UCSD-AML1 (cell line): ENCODE measurements around the gene SNX25.

Experiments used
- DNase-seq: peaks from one replicate; lab custom pipeline; 2025; ENCODE audit not compliant: unreplicated experiment; lab: John Stamatoyannopoulos, UW

The SNX25 gene

GRCh38 chr4:185259719-185260118, 50.3 kb downstream of the SNX25 start:
- DNase-seq, result no peak

- DNase-seq, result no peak
These were observed 52.5 kb downstream of the SNX25 start for GRCh38 chr4:185261946-185262345.

- no peak for DNase-seq
These were observed 54.0 kb downstream of the SNX25 start for GRCh38 chr4:185263419-185263818.

- DNase-seq, result no peak
These were observed 56.5 kb downstream of the SNX25 start for GRCh38 chr4:185265942-185266341.

- DNase-seq, result no peak
These were observed 59.9 kb downstream of the SNX25 start for GRCh38 chr4:185269286-185269685.

GRCh38 chr4:185270037-185270436, 60.6 kb downstream of the SNX25 start:
- DNase-seq, result no peak

- DNase-seq, result no peak
These were observed 61.5 kb downstream of the SNX25 start for GRCh38 chr4:185270885-185271284.

- no peak for DNase-seq
These were observed 62.8 kb downstream of the SNX25 start for GRCh38 chr4:185272245-185272644.

GRCh38 chr4:185275501-185275900, 66.1 kb downstream of the SNX25 start:
- no peak for DNase-seq

- DNase-seq, result no peak
These were observed 66.6 kb downstream of the SNX25 start for GRCh38 chr4:185276036-185276435.

GRCh38 chr4:185278716-185279115, 69.3 kb downstream of the SNX25 start:
- DNase-seq, result no peak

GRCh38 chr4:185280608-185281007, 71.2 kb downstream of the SNX25 start:
- no peak for DNase-seq

GRCh38 chr4:185282968-185283367, 73.6 kb downstream of the SNX25 start:
- no peak for DNase-seq

GRCh38 chr4:185283723-185284122, 74.3 kb downstream of the SNX25 start:
- DNase-seq, result no peak

GRCh38 chr4:185285632-185286393, 76.4 kb downstream of the SNX25 start:
- no peak for DNase-seq

- no peak for DNase-seq
These were observed 77.2 kb downstream of the SNX25 start for GRCh38 chr4:185286571-185286970.

- DNase-seq, result no peak
These were observed 77.6 kb downstream of the SNX25 start for GRCh38 chr4:185287031-185287430.

GRCh38 chr4:185290018-185290607, 80.7 kb downstream of the SNX25 start:
- no peak for DNase-seq

- no peak for DNase-seq
These were observed 81.3 kb downstream of the SNX25 start for GRCh38 chr4:185290656-185291055.

GRCh38 chr4:185293202-185293601, 83.8 kb downstream of the SNX25 start:
- DNase-seq, result no peak

GRCh38 chr4:185296665-185297460, 87.5 kb downstream of the SNX25 start:
- no peak for DNase-seq
